Neural progenitor cell (in vitro differentiated cells): ENCODE measurements around the gene CD58. TPM values are rescaled to one million over a fixed set of nuclear protein-coding genes. Genes with fewer than 3 reads are reported as not detected.

Source experiments
- DNase-seq: peaks from one replicate; pipeline ENCODE4 v3.0.0-alpha.2; 2016; ENCODE audit warnings: low spot score
- H2AFZ ChIP-seq: fragments of 200-600 bp; sonication (generic); replicated peaks from 2 replicates; pipeline ENCODE4 v1.6.1; 2016; ENCODE audit warnings: antibody characterized with exemption
- H3F3A ChIP-seq: fragments of 200-600 bp; sonication (generic); 2 replicates; pipeline ENCODE4 v1.6.1; 2016; ENCODE audit warnings: antibody characterized with exemption, low read depth
- H3K27ac ChIP-seq: fragments of 200-600 bp; sonication (generic); 2 replicates; pipeline ENCODE4 v1.5.1; 2016; ENCODE audit warnings: mild to moderate bottlenecking
- H3K27me3 ChIP-seq: fragments of 200-600 bp; sonication (generic); 2 replicates; pipeline ENCODE4 v1.6.1; 2016; ENCODE audit warnings: mild to moderate bottlenecking, moderate library complexity
- H3K36me3 ChIP-seq: fragments of 200-600 bp; sonication (generic); 2 replicates; pipeline ENCODE4 v1.5.1; 2016
- H3K4me1 ChIP-seq: fragments of 200-600 bp; sonication (generic); 2 replicates; pipeline ENCODE4 v1.6.1; 2016; ENCODE audit warnings: mixed run types
- H3K4me2 ChIP-seq: fragments of 200-600 bp; sonication (generic); 2 replicates; pipeline ENCODE4 v1.6.1; 2016
- H3K4me3 ChIP-seq: fragments of 200-600 bp; sonication (generic); 2 replicates; pipeline ENCODE4 v1.5.1; 2016
- H3K79me2 ChIP-seq: fragments of 200-600 bp; sonication (generic); 2 replicates; pipeline ENCODE4 v1.6.1; 2016; ENCODE audit warnings: low read depth
- H3K9ac ChIP-seq: fragments of 200-600 bp; sonication (generic); 2 replicates; pipeline ENCODE4 v1.6.1; 2016
- H3K9me3 ChIP-seq: fragments of 200-600 bp; sonication (generic); 2 replicates; pipeline ENCODE4 v1.5.1; 2016; ENCODE audit warnings: low read depth
- H4K20me1 ChIP-seq: fragments of 200-600 bp; sonication (generic); 2 replicates; pipeline ENCODE4 v1.6.1; 2016; ENCODE audit warnings: low read depth
- H3K27ac Mint-ChIP-seq: 3 replicates; pipeline ENCODE4 v1.8.0; 2021; ENCODE audit warnings: mixed read lengths
- H3K27me3 Mint-ChIP-seq: 2 replicates; pipeline ENCODE4 v1.8.0; 2022; ENCODE audit warnings: low read depth, mild to moderate bottlenecking, inconsistent platforms, moderate library complexity, mixed read lengths; ENCODE audit not compliant: insufficient read depth
- H3K36me3 Mint-ChIP-seq: 3 replicates; pipeline ENCODE4 v1.8.0; 2021; ENCODE audit warnings: mixed read lengths
- H3K4me1 Mint-ChIP-seq: 3 replicates; pipeline ENCODE4 v1.8.0; 2021; ENCODE audit warnings: mixed read lengths
- H3K4me3 Mint-ChIP-seq: 3 replicates; pipeline ENCODE4 v1.8.0; 2021; ENCODE audit warnings: mild to moderate bottlenecking, moderate library complexity, mixed read lengths
- H3K9me3 Mint-ChIP-seq: 3 replicates; pipeline ENCODE4 v1.8.0; 2020; ENCODE audit warnings: mixed read lengths
- CTCF ChIP-seq: fragments of 200-600 bp; sonication (generic); IDR thresholded peaks from 2 replicates; pipeline ENCODE4 v1.5.1; 2017; ENCODE audit warnings: antibody characterized with exemption, mild to moderate bottlenecking
- EZH2 ChIP-seq: fragments of 200-600 bp; sonication (generic); IDR thresholded peaks from 2 replicates; pipeline ENCODE4 v1.6.1; 2017; ENCODE audit warnings: antibody characterized with exemption, mild to moderate bottlenecking, moderate library complexity
- EZH2phosphoT487 ChIP-seq: fragments of 200-600 bp; sonication (generic); IDR thresholded peaks from 2 replicates; pipeline ENCODE4 v1.6.1; 2017; ENCODE audit warnings: antibody characterized with exemption
- total RNA-seq: library from RNA; depleted of rRNA; stranded (reverse); fragments of >200 nt; gene quantifications from 2 replicates; pipeline ENCODE4 v1.2.3, GENCODE V29; 2015; ENCODE audit warnings: low replicate concordance

The CD58 gene
- total RNA-seq, 1 donor from 2014 or later = 14.6 TPM

- no peaks in the 10 kb centered on the region for H4K20me1 ChIP-seq
- H3K36me3 Mint-ChIP-seq = no peaks in the 10 kb centered on the region
- H3K4me2 ChIP-seq = peak overlapping the region; percentile 27
- H3K27me3 ChIP-seq = no peaks in the 10 kb centered on the region
- no peak overlapping the region for H2AFZ ChIP-seq
- no peak for DNase-seq
- TF ChIP-seq EZH2 = no peak
- TF ChIP-seq EZH2phosphoT487 = no peak
- TF ChIP-seq CTCF = no peak
- no peaks in the 10 kb centered on the region for H3K79me2 ChIP-seq
- H3K9me3 ChIP-seq = no peaks in the 10 kb centered on the region
- no peak overlapping the region for H3K4me3 Mint-ChIP-seq
- H3K4me1 ChIP-seq = peaks cover 8% of the 10 kb centered on the region
- H3K36me3 ChIP-seq = no peaks in the 10 kb centered on the region
- H3K27ac ChIP-seq = no peak overlapping the region
- peaks cover 4% of the 10 kb centered on the region for H3K27me3 Mint-ChIP-seq
- no peak overlapping the region for H3K4me3 ChIP-seq
- H3K9me3 Mint-ChIP-seq = no peaks in the 10 kb centered on the region
- H3F3A ChIP-seq = no peaks in the 10 kb centered on the region
- no peak overlapping the region for H3K9ac ChIP-seq
- H3K27ac Mint-ChIP-seq = no peak overlapping the region
- H3K4me1 Mint-ChIP-seq = peaks cover 19% of the 10 kb centered on the region
Measured at GRCh38 chr1:116487583-116487982, 83.2 kb downstream of the CD58 start.

GRCh38 chr1:116487031-116487430, 83.8 kb downstream of the CD58 start:
- Histone ChIP-seq H4K20me1 (no peaks in the 10 kb centered on the region), H3F3A (no peaks in the 10 kb centered on the region), H3K27ac (no peak overlapping the region), H2AFZ (no peak overlapping the region), H3K4me3 (no peak overlapping the region), H3K36me3 (no peaks in the 10 kb centered on the region), H3K27me3 (no peaks in the 10 kb centered on the region), H3K79me2 (no peaks in the 10 kb centered on the region), H3K4me2 (no peak overlapping the region), H3K4me1 (peaks cover 8% of the 10 kb centered on the region), H3K9ac (no peak overlapping the region), H3K9me3 (no peaks in the 10 kb centered on the region)
- Mint-ChIP-seq H3K36me3 (no peaks in the 10 kb centered on the region), H3K4me3 (no peak overlapping the region), H3K9me3 (no peaks in the 10 kb centered on the region), H3K27ac (no peak overlapping the region), H3K4me1 (peaks cover 13% of the 10 kb centered on the region), H3K27me3 (peaks cover 2% of the 10 kb centered on the region)
- TF ChIP-seq EZH2 = no peak
- no peak for TF ChIP-seq EZH2phosphoT487
- TF ChIP-seq CTCF = no peak
- no peak for DNase-seq

- Histone ChIP-seq H3K4me1 (peaks cover 8% of the 10 kb centered on the region), H3K4me3 (no peak overlapping the region), H3K36me3 (no peaks in the 10 kb centered on the region), H2AFZ (no peak overlapping the region), H3K27ac (no peak overlapping the region), H3K4me2 (no peak overlapping the region), H3K79me2 (no peaks in the 10 kb centered on the region), H4K20me1 (no peaks in the 10 kb centered on the region), H3K27me3 (no peaks in the 10 kb centered on the region), H3F3A (no peaks in the 10 kb centered on the region), H3K9ac (no peak overlapping the region), H3K9me3 (no peaks in the 10 kb centered on the region)
- Mint-ChIP-seq H3K4me1 (peaks cover 10% of the 10 kb centered on the region), H3K9me3 (no peaks in the 10 kb centered on the region), H3K36me3 (no peaks in the 10 kb centered on the region), H3K27ac (no peak overlapping the region), H3K4me3 (no peak overlapping the region), H3K27me3 (peaks cover 2% of the 10 kb centered on the region)
- DNase-seq = no peak
- no peak for TF ChIP-seq EZH2phosphoT487
- no peak for TF ChIP-seq CTCF
- TF ChIP-seq EZH2 = no peak
Measured at GRCh38 chr1:116486424-116486823, 84.4 kb downstream of the CD58 start.

- H3K4me3 Mint-ChIP-seq = no peak overlapping the region
- no peak overlapping the region for H3K27ac Mint-ChIP-seq
- no peaks in the 10 kb centered on the region for H3K9me3 Mint-ChIP-seq
- no peak overlapping the region for H3K9ac ChIP-seq
- no peaks in the 10 kb centered on the region for H4K20me1 ChIP-seq
- H3K27me3 Mint-ChIP-seq = peaks cover 2% of the 10 kb centered on the region
- no peaks in the 10 kb centered on the region for H3F3A ChIP-seq
- DNase-seq = no peak
- no peak overlapping the region for H3K4me3 ChIP-seq
- no peak overlapping the region for H3K27ac ChIP-seq
- H3K4me1 ChIP-seq = peaks cover 8% of the 10 kb centered on the region
- H3K4me2 ChIP-seq = no peak overlapping the region
- H3K79me2 ChIP-seq = no peaks in the 10 kb centered on the region
- H3K4me1 Mint-ChIP-seq = peaks cover 10% of the 10 kb centered on the region
- no peaks in the 10 kb centered on the region for H3K9me3 ChIP-seq
- H3K27me3 ChIP-seq = no peaks in the 10 kb centered on the region
- no peaks in the 10 kb centered on the region for H3K36me3 ChIP-seq
- no peak overlapping the region for H2AFZ ChIP-seq
- TF ChIP-seq CTCF = no peak
- no peak for TF ChIP-seq EZH2
- TF ChIP-seq EZH2phosphoT487 = no peak
- H3K36me3 Mint-ChIP-seq = no peaks in the 10 kb centered on the region
Measured at GRCh38 chr1:116485976-116486375, 84.8 kb downstream of the CD58 start.
